ENCODE measurements around the gene RPA4. TPM values are rescaled to one million over a fixed set of nuclear protein-coding genes. Genes with fewer than 3 reads are reported as not detected.
"Not testable (repeated sequence)": the region's sequence is repeated elsewhere in the genome, so short reads cannot be mapped to it uniquely, and the experiment has no call there.

RPA4 gene
- total RNA-seq, 4 donors from 2014 or later, result 0.77 to 6.1 (median 4.2) TPM; not detected in 1

GRCh38 chrX:96841325-96841724, 42.4 kb upstream of the RPA4 start:
- TF ChIP-seq POLR2A (IDR thresholded peaks at IDR 0.05) (no peak), EP300 (IDR thresholded peaks at IDR 0.05) (no peak)
- Histone ChIP-seq H3K27me3 (no peaks in the 10 kb centered on the region), H3K36me3 (no peaks in the 10 kb centered on the region), H3K4me3 (no peak overlapping the region), H3K9me3 (no peaks in the 10 kb centered on the region), H3K27ac (no peak overlapping the region), H3K4me1 (no peaks in the 10 kb centered on the region)
- ATAC-seq, result no peak
- 42 to 86% methylated on average over 1 of the region's 1 CpG for WGBS, 2 donors (ENCODE audit: low coverage in 1 of 2)

GRCh38 chrX:96841866-96842265, 41.8 kb upstream of the RPA4 start:
- not testable (repeated sequence) for H3K4me1 ChIP-seq, H3K27ac ChIP-seq, H3K36me3 ChIP-seq, H3K9me3 ChIP-seq, H3K4me3 ChIP-seq, ATAC-seq, H3K27me3 ChIP-seq
- WGBS, 2 donors (ENCODE audit: low coverage in 1 of 2), result 69% methylated on average over 2 of the region's 3 CpGs; no CpG with 5 or more reads in 1 of the 2 donors

- 53 to 70% methylated on average over 2 to 5 of the region's 5 CpGs for WGBS, 2 donors (ENCODE audit: low coverage in 1 of 2)
Measured at GRCh38 chrX:96843566-96843965, 40.1 kb upstream of the RPA4 start.

GRCh38 chrX:96846841-96847240, 36.9 kb upstream of the RPA4 start:
- H3K27ac ChIP-seq, result no peak overlapping the region
- H3K36me3 ChIP-seq, result no peaks in the 10 kb centered on the region
- no peak for ATAC-seq
- H3K4me3 ChIP-seq, result no peak overlapping the region
- H3K4me1 ChIP-seq, result no peaks in the 10 kb centered on the region
- no peaks in the 10 kb centered on the region for H3K9me3 ChIP-seq
- TF ChIP-seq POLR2AphosphoS5 (IDR thresholded peaks at IDR 0.05) (no peak), POLR2A (IDR thresholded peaks at IDR 0.05) (no peak), CTCF (IDR thresholded peaks at IDR 0.05) (no peak), EP300 (IDR thresholded peaks at IDR 0.05) (no peak)
- no peaks in the 10 kb centered on the region for H3K27me3 ChIP-seq
- WGBS, 2 donors (ENCODE audit: low coverage in 1 of 2), result 100% methylated on average over 1 of the region's 1 CpG; no CpG with 5 or more reads in 1 of the 2 donors

More at GRCh38 chrX:96843566-96843965, 40.1 kb upstream of the RPA4 start:
- TF ChIP-seq EP300 (IDR thresholded peaks at IDR 0.05), result no peak
- no peak overlapping the region for H3K4me3 ChIP-seq
- H3K27me3 ChIP-seq, result no peaks in the 10 kb centered on the region
- no peaks in the 10 kb centered on the region for H3K4me1 ChIP-seq
- no peak for ATAC-seq
- H3K9me3 ChIP-seq, result no peaks in the 10 kb centered on the region
- H3K27ac ChIP-seq, result no peak overlapping the region
- no peaks in the 10 kb centered on the region for H3K36me3 ChIP-seq

- not testable (repeated sequence) for H3K9me3 ChIP-seq, H3K4me3 ChIP-seq, ATAC-seq, H3K27me3 ChIP-seq, H3K36me3 ChIP-seq, H3K27ac ChIP-seq
- 100% methylated on average over 3 of the region's 4 CpGs; no CpG with 5 or more reads in 1 of the 2 donors for WGBS, 2 donors (ENCODE audit: low coverage in 1 of 2)
- peaks cover 0 to 15% (median 0%) of the 10 kb centered on the region in 3 donors for H3K4me1 ChIP-seq
Measured at GRCh38 chrX:96859422-96859821, 24.3 kb upstream of the RPA4 start.

GRCh38 chrX:96861218-96861617, 22.5 kb upstream of the RPA4 start:
- no peak for TF ChIP-seq POLR2A (IDR thresholded peaks at IDR 0.05)
- no peak for TF ChIP-seq CTCF (IDR thresholded peaks at IDR 0.05)
- Histone ChIP-seq H3K27me3 (no peaks in the 10 kb centered on the region), H3K36me3 (no peaks in the 10 kb centered on the region), H3K4me3 (no peak overlapping the region), H3K9me3 (no peaks in the 10 kb centered on the region), H3K4me1 (peaks cover 0 to 14% (median 0%) of the 10 kb centered on the region in 3 donors), H3K27ac (no peak overlapping the region)
- no peak for ATAC-seq
- WGBS, 2 donors (ENCODE audit: low coverage in 1 of 2), result 64 to 93% methylated on average over 3 of the region's 3 CpGs

- peaks cover 0 to 9% (median 0%) of the 10 kb centered on the region in 3 donors for H3K4me1 ChIP-seq
Measured at GRCh38 chrX:96861661-96862060, 22.0 kb upstream of the RPA4 start.

More at GRCh38 chrX:96861661-96862060, 22.0 kb upstream of the RPA4 start:
- Histone ChIP-seq H3K9me3 (no peaks in the 10 kb centered on the region), H3K4me3 (no peak overlapping the region), H3K27ac (no peak overlapping the region), H3K36me3 (no peaks in the 10 kb centered on the region), H3K27me3 (no peaks in the 10 kb centered on the region)
- 87 to 88% methylated on average over 3 to 4 of the region's 4 CpGs for WGBS, 2 donors (ENCODE audit: low coverage in 1 of 2)
- ATAC-seq, result no peak
- no peak for TF ChIP-seq EP300 (IDR thresholded peaks at IDR 0.05)
- TF ChIP-seq POLR2AphosphoS5 (IDR thresholded peaks at IDR 0.05), result no peak
